Measurements from ENCODE around the gene GAB2.

DNA sequence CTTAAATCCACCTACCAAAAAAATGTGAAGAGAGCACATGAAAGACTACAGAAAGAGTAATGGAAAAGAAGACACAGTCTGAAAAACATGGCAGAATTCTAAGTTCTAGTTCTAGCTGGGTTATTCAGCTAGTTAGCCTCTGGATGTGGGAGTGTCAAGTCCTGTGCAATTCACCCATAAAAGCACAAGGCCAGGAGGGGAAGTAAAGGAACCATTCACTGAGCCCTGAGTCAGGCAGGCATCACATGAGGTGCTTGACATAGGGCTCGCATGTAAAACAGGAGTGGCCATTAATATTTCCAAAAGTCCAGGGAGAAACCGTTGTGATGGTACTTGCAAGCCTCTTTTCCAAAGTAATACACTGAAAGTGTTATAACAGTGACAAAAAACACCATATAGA, 103.7 kb downstream of the GAB2 start:
- TF ChIP-seq, protein P1, sequence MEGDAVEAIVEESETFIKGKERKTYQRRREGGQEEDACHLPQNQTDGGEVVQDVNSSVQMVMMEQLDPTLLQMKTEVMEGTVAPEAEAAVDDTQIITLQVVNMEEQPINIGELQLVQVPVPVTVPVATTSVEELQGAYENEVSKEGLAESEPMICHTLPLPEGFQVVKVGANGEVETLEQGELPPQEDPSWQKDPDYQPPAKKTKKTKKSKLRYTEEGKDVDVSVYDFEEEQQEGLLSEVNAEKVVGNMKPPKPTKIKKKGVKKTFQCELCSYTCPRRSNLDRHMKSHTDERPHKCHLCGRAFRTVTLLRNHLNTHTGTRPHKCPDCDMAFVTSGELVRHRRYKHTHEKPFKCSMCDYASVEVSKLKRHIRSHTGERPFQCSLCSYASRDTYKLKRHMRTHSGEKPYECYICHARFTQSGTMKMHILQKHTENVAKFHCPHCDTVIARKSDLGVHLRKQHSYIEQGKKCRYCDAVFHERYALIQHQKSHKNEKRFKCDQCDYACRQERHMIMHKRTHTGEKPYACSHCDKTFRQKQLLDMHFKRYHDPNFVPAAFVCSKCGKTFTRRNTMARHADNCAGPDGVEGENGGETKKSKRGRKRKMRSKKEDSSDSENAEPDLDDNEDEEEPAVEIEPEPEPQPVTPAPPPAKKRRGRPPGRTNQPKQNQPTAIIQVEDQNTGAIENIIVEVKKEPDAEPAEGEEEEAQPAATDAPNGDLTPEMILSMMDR (IDR thresholded peaks at IDR 0.05): no peak
- TF ChIP-seq, protein P2, sequence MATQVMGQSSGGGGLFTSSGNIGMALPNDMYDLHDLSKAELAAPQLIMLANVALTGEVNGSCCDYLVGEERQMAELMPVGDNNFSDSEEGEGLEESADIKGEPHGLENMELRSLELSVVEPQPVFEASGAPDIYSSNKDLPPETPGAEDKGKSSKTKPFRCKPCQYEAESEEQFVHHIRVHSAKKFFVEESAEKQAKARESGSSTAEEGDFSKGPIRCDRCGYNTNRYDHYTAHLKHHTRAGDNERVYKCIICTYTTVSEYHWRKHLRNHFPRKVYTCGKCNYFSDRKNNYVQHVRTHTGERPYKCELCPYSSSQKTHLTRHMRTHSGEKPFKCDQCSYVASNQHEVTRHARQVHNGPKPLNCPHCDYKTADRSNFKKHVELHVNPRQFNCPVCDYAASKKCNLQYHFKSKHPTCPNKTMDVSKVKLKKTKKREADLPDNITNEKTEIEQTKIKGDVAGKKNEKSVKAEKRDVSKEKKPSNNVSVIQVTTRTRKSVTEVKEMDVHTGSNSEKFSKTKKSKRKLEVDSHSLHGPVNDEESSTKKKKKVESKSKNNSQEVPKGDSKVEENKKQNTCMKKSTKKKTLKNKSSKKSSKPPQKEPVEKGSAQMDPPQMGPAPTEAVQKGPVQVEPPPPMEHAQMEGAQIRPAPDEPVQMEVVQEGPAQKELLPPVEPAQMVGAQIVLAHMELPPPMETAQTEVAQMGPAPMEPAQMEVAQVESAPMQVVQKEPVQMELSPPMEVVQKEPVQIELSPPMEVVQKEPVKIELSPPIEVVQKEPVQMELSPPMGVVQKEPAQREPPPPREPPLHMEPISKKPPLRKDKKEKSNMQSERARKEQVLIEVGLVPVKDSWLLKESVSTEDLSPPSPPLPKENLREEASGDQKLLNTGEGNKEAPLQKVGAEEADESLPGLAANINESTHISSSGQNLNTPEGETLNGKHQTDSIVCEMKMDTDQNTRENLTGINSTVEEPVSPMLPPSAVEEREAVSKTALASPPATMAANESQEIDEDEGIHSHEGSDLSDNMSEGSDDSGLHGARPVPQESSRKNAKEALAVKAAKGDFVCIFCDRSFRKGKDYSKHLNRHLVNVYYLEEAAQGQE (IDR thresholded peaks at IDR 0.05; ENCODE audit: insufficient read depth in 1 of 2, low read depth in 2 of 2, low read length in 1 of 2): no peak
- no peak for TF ChIP-seq TCF7L2 (IDR thresholded peaks at IDR 0.05; ENCODE audit: low read depth, low read length)
- no peak for TF ChIP-seq POLR2AphosphoS5 (IDR thresholded peaks at IDR 0.05; ENCODE audit: low read depth, low read length)
